ENCODE results near the gene FHIT.

FHIT gene

GRCh38 chr3:61134532-61134931 is 116.7 kb downstream of the FHIT start:
- no peaks in the 10 kb centered on the region for H3K79me1 ChIP-seq (ENCODE audit: low read length)
- H3K4me2 ChIP-seq (ENCODE audit: low read length), result no peak overlapping the region
- H3K27ac ChIP-seq (ENCODE audit: low read depth, low read length), result no peak overlapping the region
- H3K4ac ChIP-seq (ENCODE audit: low read depth, low read length), result no peak overlapping the region
- H3K4me3 ChIP-seq (ENCODE audit: low read length), result no peak overlapping the region
- H3K9ac ChIP-seq (ENCODE audit: low read length), result no peak overlapping the region
- no peaks in the 10 kb centered on the region for H3K4me1 ChIP-seq (ENCODE audit: control insufficient read depth, low read depth, low read length)
- no peaks in the 10 kb centered on the region for H3K79me2 ChIP-seq (ENCODE audit: control insufficient read depth, insufficient read depth, low read length)
- H2AK5ac ChIP-seq (ENCODE audit: low read length), result no peak overlapping the region
- no peaks in the 10 kb centered on the region for H3K27me3 ChIP-seq (ENCODE audit: insufficient read depth, low read length, poor library complexity)
- no peak overlapping the region for H3K18ac ChIP-seq (ENCODE audit: low read length)
- H4K8ac ChIP-seq (ENCODE audit: low read depth, low read length), result no peak overlapping the region
- H3K36me3 ChIP-seq (ENCODE audit: control insufficient read depth, insufficient read depth, low read length), result no peaks in the 10 kb centered on the region
- DNase-seq, result no peak
- no CpG with 5 or more reads among the region's 3 CpGs for WGBS (ENCODE audit: extremely low coverage, insufficient coverage, low lambda C conversion rate)
- no peak overlapping the region for H2BK15ac ChIP-seq (replicated peaks; ENCODE audit: low read depth)
- no peak overlapping the region for H3K23ac ChIP-seq (ENCODE audit: low read length)
- H3K56ac ChIP-seq (ENCODE audit: low read length), result no peak overlapping the region
- H2BK120ac ChIP-seq (ENCODE audit: low read depth, low read length), result no peak overlapping the region
- H2BK5ac ChIP-seq (ENCODE audit: low read length), result no peak overlapping the region
- no peak overlapping the region for H4K5ac ChIP-seq (ENCODE audit: low read length)

DNA sequence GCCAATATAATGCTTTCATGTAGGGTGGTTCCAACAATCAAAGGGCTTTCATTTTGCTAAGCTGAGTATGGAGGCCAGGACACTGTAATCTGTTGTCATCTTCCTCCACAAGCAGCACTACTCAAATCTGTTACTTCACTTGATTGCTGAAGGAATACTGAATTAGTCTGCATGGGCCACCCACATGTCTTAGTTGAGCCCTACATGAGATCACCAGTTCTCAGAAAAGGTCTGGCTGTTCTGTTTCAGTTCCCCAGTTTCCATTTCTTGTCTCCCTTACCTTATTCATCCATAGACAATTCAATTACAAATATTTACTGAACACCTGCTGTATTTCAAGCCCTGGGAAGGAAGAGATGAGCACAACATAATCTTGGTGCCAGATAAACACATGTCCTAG is 119.2 kb downstream of the FHIT start:
- Histone ChIP-seq H3K4ac (ENCODE audit: low read depth, low read length) (no peak overlapping the region), H3K79me1 (ENCODE audit: low read length) (no peaks in the 10 kb centered on the region), H3K4me1 (ENCODE audit: control insufficient read depth, low read depth, low read length) (no peaks in the 10 kb centered on the region), H4K8ac (ENCODE audit: low read depth, low read length) (no peak overlapping the region), H2BK120ac (ENCODE audit: low read depth, low read length) (no peak overlapping the region), H3K56ac (ENCODE audit: low read length) (no peak overlapping the region), H2BK15ac (replicated peaks; ENCODE audit: low read depth) (no peak overlapping the region), H2BK5ac (ENCODE audit: low read length) (no peak overlapping the region), H3K4me3 (ENCODE audit: low read length) (no peak overlapping the region), H3K36me3 (ENCODE audit: control insufficient read depth, insufficient read depth, low read length) (no peaks in the 10 kb centered on the region), H3K4me2 (ENCODE audit: low read length) (no peak overlapping the region), H3K18ac (ENCODE audit: low read length) (no peak overlapping the region), H3K9ac (ENCODE audit: low read length) (no peak overlapping the region), H4K5ac (ENCODE audit: low read length) (no peak overlapping the region), H3K23ac (ENCODE audit: low read length) (no peak overlapping the region), H3K79me2 (ENCODE audit: control insufficient read depth, insufficient read depth, low read length) (no peaks in the 10 kb centered on the region), H3K27me3 (ENCODE audit: insufficient read depth, low read length, poor library complexity) (no peaks in the 10 kb centered on the region), H2AK5ac (ENCODE audit: low read length) (no peak overlapping the region), H3K27ac (ENCODE audit: low read depth, low read length) (no peak overlapping the region)
- DNase-seq, result no peak

DNA sequence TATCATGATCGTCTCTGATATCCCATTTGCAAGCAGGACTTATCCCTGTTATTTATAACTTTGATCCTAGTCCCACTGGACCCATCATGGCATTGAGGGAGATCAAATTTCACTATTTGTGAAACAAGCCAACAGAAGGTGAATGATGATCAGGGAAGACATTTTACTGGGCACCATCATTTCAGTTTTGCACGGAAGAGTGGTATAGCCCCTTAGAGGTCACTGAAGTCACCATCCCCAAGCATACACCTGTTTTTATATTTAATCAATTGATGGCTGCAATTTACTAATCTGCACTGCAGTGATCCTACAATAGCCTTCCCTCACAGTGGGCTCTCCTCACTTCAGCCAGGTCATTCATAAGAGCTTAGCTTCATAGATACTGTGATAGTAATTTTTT is 132.4 kb downstream of the FHIT start:
- no peak overlapping the region for H3K9ac ChIP-seq (ENCODE audit: low read length)
- H3K79me2 ChIP-seq (ENCODE audit: control insufficient read depth, insufficient read depth, low read length), result no peaks in the 10 kb centered on the region
- H3K27ac ChIP-seq (ENCODE audit: low read depth, low read length), result no peak overlapping the region
- H3K4ac ChIP-seq (ENCODE audit: low read depth, low read length), result no peak overlapping the region
- no peak overlapping the region for H4K5ac ChIP-seq (ENCODE audit: low read length)
- no peak overlapping the region for H2BK120ac ChIP-seq (ENCODE audit: low read depth, low read length)
- DNase-seq, result no peak
- no peak overlapping the region for H3K23ac ChIP-seq (ENCODE audit: low read length)
- no peaks in the 10 kb centered on the region for H3K4me1 ChIP-seq (ENCODE audit: control insufficient read depth, low read depth, low read length)
- H3K18ac ChIP-seq (ENCODE audit: low read length), result no peak overlapping the region
- H3K4me3 ChIP-seq (ENCODE audit: low read length), result no peak overlapping the region
- no peaks in the 10 kb centered on the region for H3K36me3 ChIP-seq (ENCODE audit: control insufficient read depth, insufficient read depth, low read length)
- no peaks in the 10 kb centered on the region for H3K27me3 ChIP-seq (ENCODE audit: insufficient read depth, low read length, poor library complexity)
- WGBS (ENCODE audit: extremely low coverage, insufficient coverage, low lambda C conversion rate), result no CpG with 5 or more reads among the region's 2 CpGs
- H2AK5ac ChIP-seq (ENCODE audit: low read length), result no peak overlapping the region
- no peaks in the 10 kb centered on the region for H3K79me1 ChIP-seq (ENCODE audit: low read length)
- no peak overlapping the region for H2BK5ac ChIP-seq (ENCODE audit: low read length)
- no peak overlapping the region for H4K8ac ChIP-seq (ENCODE audit: low read depth, low read length)
- H3K4me2 ChIP-seq (ENCODE audit: low read length), result no peak overlapping the region
- H2BK15ac ChIP-seq (replicated peaks; ENCODE audit: low read depth), result no peak overlapping the region
- no peak overlapping the region for H3K56ac ChIP-seq (ENCODE audit: low read length)

- Histone ChIP-seq H3K36me3 (ENCODE audit: control insufficient read depth, insufficient read depth, low read length) (no peaks in the 10 kb centered on the region), H3K27ac (ENCODE audit: low read depth, low read length) (no peak overlapping the region), H3K23ac (ENCODE audit: low read length) (no peak overlapping the region), H3K4me2 (ENCODE audit: low read length) (no peak overlapping the region), H3K4me1 (ENCODE audit: control insufficient read depth, low read depth, low read length) (no peaks in the 10 kb centered on the region), H2BK15ac (replicated peaks; ENCODE audit: low read depth) (no peak overlapping the region), H3K79me1 (ENCODE audit: low read length) (no peaks in the 10 kb centered on the region), H3K79me2 (ENCODE audit: control insufficient read depth, insufficient read depth, low read length) (no peaks in the 10 kb centered on the region), H3K56ac (ENCODE audit: low read length) (no peak overlapping the region), H3K27me3 (ENCODE audit: insufficient read depth, low read length, poor library complexity) (no peaks in the 10 kb centered on the region), H2BK120ac (ENCODE audit: low read depth, low read length) (no peak overlapping the region), H3K4ac (ENCODE audit: low read depth, low read length) (no peak overlapping the region), H3K18ac (ENCODE audit: low read length) (no peak overlapping the region), H4K8ac (ENCODE audit: low read depth, low read length) (no peak overlapping the region), H3K9ac (ENCODE audit: low read length) (no peak overlapping the region), H4K5ac (ENCODE audit: low read length) (no peak overlapping the region), H3K4me3 (ENCODE audit: low read length) (no peak overlapping the region), H2AK5ac (ENCODE audit: low read length) (no peak overlapping the region), H2BK5ac (ENCODE audit: low read length) (no peak overlapping the region)
- WGBS (ENCODE audit: extremely low coverage, insufficient coverage, low lambda C conversion rate), result no CpG with 5 or more reads among the region's 7 CpGs
- DNase-seq, result no peak
These were observed 134.0 kb downstream of the FHIT start for GRCh38 chr3:61117045-61117898.

- Histone ChIP-seq H3K4me1 (ENCODE audit: control insufficient read depth, low read depth, low read length) (no peaks in the 10 kb centered on the region), H3K27ac (ENCODE audit: low read depth, low read length) (no peak overlapping the region), H3K4ac (ENCODE audit: low read depth, low read length) (no peak overlapping the region), H2BK15ac (replicated peaks; ENCODE audit: low read depth) (no peak overlapping the region), H4K8ac (ENCODE audit: low read depth, low read length) (no peak overlapping the region), H3K56ac (ENCODE audit: low read length) (no peak overlapping the region), H2AK5ac (ENCODE audit: low read length) (no peak overlapping the region), H3K4me2 (ENCODE audit: low read length) (no peak overlapping the region), H2BK120ac (ENCODE audit: low read depth, low read length) (no peak overlapping the region), H3K79me2 (ENCODE audit: control insufficient read depth, insufficient read depth, low read length) (no peaks in the 10 kb centered on the region), H3K18ac (ENCODE audit: low read length) (no peak overlapping the region), H3K9ac (ENCODE audit: low read length) (no peak overlapping the region), H3K36me3 (ENCODE audit: control insufficient read depth, insufficient read depth, low read length) (no peaks in the 10 kb centered on the region), H4K5ac (ENCODE audit: low read length) (no peak overlapping the region), H3K27me3 (ENCODE audit: insufficient read depth, low read length, poor library complexity) (no peaks in the 10 kb centered on the region), H3K4me3 (ENCODE audit: low read length) (no peak overlapping the region), H3K79me1 (ENCODE audit: low read length) (no peaks in the 10 kb centered on the region), H3K23ac (ENCODE audit: low read length) (no peak overlapping the region), H2BK5ac (ENCODE audit: low read length) (no peak overlapping the region)
- no peak for DNase-seq
- no CpG with 5 or more reads among the region's 4 CpGs for WGBS (ENCODE audit: extremely low coverage, insufficient coverage, low lambda C conversion rate)
These were observed 136.8 kb downstream of the FHIT start for GRCh38 chr3:61114316-61114953.
